Measurements from ENCODE around the gene GRM7.

DNA sequence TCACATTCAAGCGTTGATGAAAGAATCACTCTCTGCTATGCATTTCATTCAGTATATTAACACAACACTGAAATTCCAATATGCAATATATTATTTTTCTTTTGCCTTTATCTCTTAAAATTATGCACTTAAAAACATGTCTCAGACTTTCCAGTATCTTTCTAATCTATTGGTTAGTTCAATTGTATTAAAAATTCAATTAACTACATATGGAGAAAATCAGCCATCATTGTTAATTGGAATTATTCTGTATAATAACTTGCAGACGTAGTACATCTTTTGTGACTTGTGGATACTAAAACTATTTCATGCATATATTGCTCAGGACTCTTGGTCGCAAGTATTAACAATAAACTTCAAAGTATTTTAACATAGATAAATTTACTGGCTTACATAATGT lies 715.6 kb downstream of the GRM7 start:
- TF ChIP-seq, protein P1, sequence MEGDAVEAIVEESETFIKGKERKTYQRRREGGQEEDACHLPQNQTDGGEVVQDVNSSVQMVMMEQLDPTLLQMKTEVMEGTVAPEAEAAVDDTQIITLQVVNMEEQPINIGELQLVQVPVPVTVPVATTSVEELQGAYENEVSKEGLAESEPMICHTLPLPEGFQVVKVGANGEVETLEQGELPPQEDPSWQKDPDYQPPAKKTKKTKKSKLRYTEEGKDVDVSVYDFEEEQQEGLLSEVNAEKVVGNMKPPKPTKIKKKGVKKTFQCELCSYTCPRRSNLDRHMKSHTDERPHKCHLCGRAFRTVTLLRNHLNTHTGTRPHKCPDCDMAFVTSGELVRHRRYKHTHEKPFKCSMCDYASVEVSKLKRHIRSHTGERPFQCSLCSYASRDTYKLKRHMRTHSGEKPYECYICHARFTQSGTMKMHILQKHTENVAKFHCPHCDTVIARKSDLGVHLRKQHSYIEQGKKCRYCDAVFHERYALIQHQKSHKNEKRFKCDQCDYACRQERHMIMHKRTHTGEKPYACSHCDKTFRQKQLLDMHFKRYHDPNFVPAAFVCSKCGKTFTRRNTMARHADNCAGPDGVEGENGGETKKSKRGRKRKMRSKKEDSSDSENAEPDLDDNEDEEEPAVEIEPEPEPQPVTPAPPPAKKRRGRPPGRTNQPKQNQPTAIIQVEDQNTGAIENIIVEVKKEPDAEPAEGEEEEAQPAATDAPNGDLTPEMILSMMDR (IDR thresholded peaks at IDR 0.05) = no peak
- TF ChIP-seq POLR2A (IDR thresholded peaks at IDR 0.05) = no peak
